Aorta (tissue), 5 donors: ENCODE measurements around the gene INO80B. TPM values are rescaled to one million over a fixed set of nuclear protein-coding genes. Genes with fewer than 3 reads are reported as not detected.
"Not testable (repeated sequence)": the region's sequence is repeated elsewhere in the genome, so short reads cannot be mapped to it uniquely, and the experiment has no call there.

Experiments used
- ATAC-seq: fragments of 200-7000 bp; cut with Tn5 transposase; one replicate; pipeline ENCODE4 v1.9.1; 2022; ENCODE audit warnings: moderate library complexity; ENCODE audit not compliant: low FRiP score
- DNase-seq, 2 donors: peaks; one replicate each; pipeline ENCODE4 v3.0.0-alpha.2; 2020
- H3K27ac ChIP-seq, 2 donors: one replicate each; pipeline ENCODE4 v1.5.1; 2013; ENCODE audit warnings: low read length in 2 of 2, mild to moderate bottlenecking in 2 of 2, moderate library complexity in 2 of 2, control low read depth in 1 of 2, inconsistent platforms in 1 of 2, low read depth in 1 of 2
- H3K27me3 ChIP-seq, 2 donors: one replicate each; pipeline ENCODE4 v1.6.1; 2013; ENCODE audit warnings: control low read depth in 1 of 2, low read length in 1 of 2, mild to moderate bottlenecking in 1 of 2, moderate library complexity in 1 of 2; ENCODE audit not compliant: insufficient read depth in 2 of 2, control insufficient read depth in 1 of 2
- H3K36me3 ChIP-seq, 2 donors: one replicate each; pipeline ENCODE4 v1.6.1; 2013; ENCODE audit warnings: control low read depth in 1 of 2, low read length in 1 of 2, mild to moderate bottlenecking in 1 of 2; ENCODE audit not compliant: insufficient read depth in 2 of 2, control insufficient read depth in 1 of 2
- H3K4me1 ChIP-seq, 2 donors: one replicate each; pipeline ENCODE4 v1.6.1; 2013; ENCODE audit warnings: low read length in 2 of 2, control low read depth in 1 of 2, mild to moderate bottlenecking in 1 of 2, moderate library complexity in 1 of 2; ENCODE audit not compliant: insufficient read depth in 2 of 2, control insufficient read depth in 1 of 2
- H3K4me3 ChIP-seq, 2 donors: one replicate each; pipeline ENCODE4 v1.5.1; 2013; ENCODE audit warnings: low read length in 2 of 2, control low read depth in 1 of 2, mild to moderate bottlenecking in 1 of 2
- H3K9me3 ChIP-seq: one replicate; pipeline ENCODE4 v1.6.1; 2013; ENCODE audit warnings: mild to moderate bottlenecking, low read length; ENCODE audit not compliant: control insufficient read depth
- WGBS, 2 donors: extraction: QIAGEN DNeasy Blood & Tissue Kit; methylation state at CpG; one replicate each; pipeline ENCODE4 v1.1.7; 2013; 5-methylcytosine and 5-hydroxymethylcytosine counted together
- intact Hi-C, 2 donors: fragments of 100-400 bp; cut with DNase I; formaldehyde crosslinking; loops; one replicate each; pipeline versions ENCODE4 v1.14.2 to v1.15.0; 2022
- polyA plus RNA-seq, 2 donors: library from polyadenylated mRNA; stranded (reverse); fragments of 200-250 nt; gene quantifications; one replicate each; pipeline ENCODE4 v1.2.3, GENCODE V29; 2013
- total RNA-seq, 2 donors: library from RNA; stranded (reverse); fragmentation: NEBNext Ultra II Directional; extraction: Animal tissue kit (Norgen Biotek cat#: 25700); gene quantifications; one replicate each; pipeline ENCODE4 v1.2.1, GENCODE V29; 2021
- donor health status: healthy with polysubstance abuse.
- donor health status: Bipolar disorder and iron deficiency.
- donor health status: DM: no; HTN: no; CAD: no.
- donor health status: DM: no; HTN: no; CAD: no.
- donor health status: DM: yes; HTN: yes; CAD: no.

The INO80B gene
- total and polyA plus RNA-seq, 4 donors, result 18.2 to 60.9 (median 33.8) TPM

GRCh38 chr2:74417197-74417596, 37.7 kb upstream of the INO80B start:
- DNase-seq (peak in 1 of 2 donors; percentile 13), ATAC-seq (no peak)
- Histone ChIP-seq H3K9me3 (no peaks in the 10 kb centered on the region), H3K36me3 (no peaks in the 10 kb centered on the region), H3K4me1 (no peaks in the 10 kb centered on the region), H3K27me3 (no peaks in the 10 kb centered on the region), H3K4me3 (no peak overlapping the region), H3K27ac (no peak overlapping the region)
- intact Hi-C loops, result no loop called here
- 89 to 93% methylated on average over 3 of the region's 3 CpGs for WGBS, 2 donors

GRCh38 chr2:74417763-74418162, 37.1 kb upstream of the INO80B start:
- no peak for ATAC-seq
- WGBS, 2 donors, result 88 to 95% methylated on average over 6 of the region's 6 CpGs
- no peaks in the 10 kb centered on the region for H3K4me1 ChIP-seq

GRCh38 chr2:74418312-74418711, 36.6 kb upstream of the INO80B start:
- DNase-seq, result peak; percentile 68 to 83
- Histone ChIP-seq H3K27ac (no peak overlapping the region), H3K4me3 (no peak overlapping the region), H3K36me3 (no peaks in the 10 kb centered on the region), H3K27me3 (no peaks in the 10 kb centered on the region), H3K9me3 (no peaks in the 10 kb centered on the region), H3K4me1 (no peaks in the 10 kb centered on the region)
- no peak for ATAC-seq
- WGBS, 2 donors, result 32 to 37% methylated on average over 27 of the region's 27 CpGs
- intact Hi-C loops, result no loop called here

More at GRCh38 chr2:74417763-74418162, 37.1 kb upstream of the INO80B start:
- Histone ChIP-seq H3K36me3 (no peaks in the 10 kb centered on the region), H3K27ac (no peak overlapping the region), H3K27me3 (no peaks in the 10 kb centered on the region), H3K9me3 (no peaks in the 10 kb centered on the region), H3K4me3 (no peak overlapping the region)
- intact Hi-C loops, result no loop called here
- DNase-seq, result peak in 1 of 2 donors; percentile 40

- Histone ChIP-seq H3K27me3 (no peaks in the 10 kb centered on the region), H3K4me1 (no peaks in the 10 kb centered on the region)
- intact Hi-C loops, result no loop called here
Observed at GRCh38 chr2:74419345-74419744, 35.5 kb upstream of the INO80B start.

GRCh38 chr2:74420006-74420405, 34.9 kb upstream of the INO80B start:
- ATAC-seq, result no peak
- H3K9me3 ChIP-seq, result no peaks in the 10 kb centered on the region
- no peak overlapping the region for H3K4me3 ChIP-seq
- no peaks in the 10 kb centered on the region for H3K4me1 ChIP-seq
- no peaks in the 10 kb centered on the region for H3K36me3 ChIP-seq
- H3K27ac ChIP-seq, result no peak overlapping the region
- no peak for DNase-seq
- no peaks in the 10 kb centered on the region for H3K27me3 ChIP-seq
- intact Hi-C loops, result no loop called here
- 87 to 89% methylated on average over 2 of the region's 2 CpGs for WGBS, 2 donors

More at GRCh38 chr2:74419345-74419744, 35.5 kb upstream of the INO80B start:
- ATAC-seq, result no peak
- H3K36me3 ChIP-seq, result no peaks in the 10 kb centered on the region
- no peak overlapping the region for H3K4me3 ChIP-seq
- H3K27ac ChIP-seq, result no peak overlapping the region
- H3K9me3 ChIP-seq, result no peaks in the 10 kb centered on the region
- WGBS, 2 donors, result 56 to 63% methylated on average over 1 of the region's 1 CpG
- DNase-seq, result no peak

- intact Hi-C loops, H3K36me3 ChIP-seq, ATAC-seq, DNase-seq, H3K27me3 ChIP-seq, H3K4me1 ChIP-seq, H3K9me3 ChIP-seq, H3K4me3 ChIP-seq, H3K27ac ChIP-seq: not testable (repeated sequence)
- 78 to 79% methylated on average over 18 to 19 of the region's 19 CpGs for WGBS, 2 donors
Observed at GRCh38 chr2:74420443-74421103, 34.3 kb upstream of the INO80B start.

GRCh38 chr2:74421221-74421870, 33.5 kb upstream of the INO80B start, which contains the start of the genes C2orf81 and WDR54:
TSS of gene C2orf81 (minus strand) at chr2:74421619. CDS start at chr2:74421560, 59 bp downstream.
TSS of gene WDR54 (plus strand) at chr2:74421730. CDS start at chr2:74422154, 424 bp downstream.
- H3K27me3 ChIP-seq, result no peaks in the 10 kb centered on the region
- WGBS, 2 donors, result 1% methylated on average over 57 of the region's 57 CpGs
- DNase-seq (peak; percentile 92 to 95), ATAC-seq (peak; percentile 93)
- H3K4me3 ChIP-seq, result peak within 1 kb of the TSS; percentile 20 to 49
- no peaks in the 10 kb centered on the region for H3K9me3 ChIP-seq
- H3K36me3 ChIP-seq, result no peaks in the 10 kb centered on the region
- H3K4me1 ChIP-seq, result no peaks in the 10 kb centered on the region
- intact Hi-C loops, result no loop called here
- H3K27ac ChIP-seq, result no peak within 1 kb of the TSS

GRCh38 chr2:74423231-74424095, 31.4 kb upstream of the INO80B start:
- H3K27ac ChIP-seq, result no peak overlapping the region
- ATAC-seq, result no peak
- no peaks in the 10 kb centered on the region for H3K27me3 ChIP-seq
- H3K4me3 ChIP-seq, result no peak overlapping the region
- H3K36me3 ChIP-seq, result no peaks in the 10 kb centered on the region
- no peak for DNase-seq
- no peaks in the 10 kb centered on the region for H3K9me3 ChIP-seq
- H3K4me1 ChIP-seq, result no peaks in the 10 kb centered on the region
- WGBS, 2 donors, result 60 to 69% methylated on average over 9 of the region's 9 CpGs
- intact Hi-C loops, result no loop called here
